HG03520 (cell line): ENCODE results near the gene SNRNP48.

Source experiments
- ATAC-seq: cut with Tn5 transposase; IDR thresholded peaks from one replicate; pipeline ENCODE4 v1.9.1; 2021; ENCODE audit warnings: mild to moderate bottlenecking, moderate library complexity; ENCODE audit not compliant: unreplicated experiment

Gene SNRNP48

DNA sequence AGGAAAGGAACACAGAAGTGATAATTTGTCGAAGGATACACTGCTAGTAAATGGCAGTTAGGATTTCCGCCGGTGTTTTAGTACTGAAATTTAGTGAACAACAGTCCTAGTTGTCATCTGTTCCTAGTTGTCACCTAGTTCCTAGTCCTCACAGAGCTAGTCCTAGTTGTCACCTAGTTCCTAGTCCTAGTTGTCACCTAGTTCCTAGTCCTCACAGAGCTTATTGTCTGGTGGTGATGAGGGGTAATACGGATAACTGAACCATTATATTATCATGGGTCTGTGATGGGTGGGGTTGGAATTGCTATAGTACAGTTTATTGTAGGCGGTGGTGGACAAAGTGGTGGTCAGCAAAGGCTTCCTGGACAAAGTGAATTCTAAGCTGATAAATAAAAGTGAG lies 1.8 kb downstream of the SNRNP48 start:
- no peak for ATAC-seq

DNA sequence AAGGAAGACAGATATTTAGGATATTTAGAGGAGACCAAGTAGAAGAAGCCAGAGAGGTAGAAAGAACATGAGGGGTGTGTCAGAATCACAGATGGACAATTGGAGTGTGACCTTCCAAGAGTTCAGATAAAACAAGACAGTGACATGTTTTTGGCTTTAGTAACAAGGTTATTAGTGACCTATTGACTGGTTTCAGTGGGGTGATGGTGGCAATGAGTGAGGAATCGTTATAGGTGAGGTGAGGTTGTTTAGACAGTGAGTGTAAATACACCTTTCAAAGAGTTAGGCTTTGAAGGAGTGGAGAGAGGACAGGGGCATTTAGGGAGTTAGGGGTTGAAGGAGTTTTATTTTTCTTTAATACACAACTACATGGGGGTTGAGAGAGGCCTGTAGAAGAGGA lies 3.2 kb downstream of the SNRNP48 start:
- no peak for ATAC-seq

DNA sequence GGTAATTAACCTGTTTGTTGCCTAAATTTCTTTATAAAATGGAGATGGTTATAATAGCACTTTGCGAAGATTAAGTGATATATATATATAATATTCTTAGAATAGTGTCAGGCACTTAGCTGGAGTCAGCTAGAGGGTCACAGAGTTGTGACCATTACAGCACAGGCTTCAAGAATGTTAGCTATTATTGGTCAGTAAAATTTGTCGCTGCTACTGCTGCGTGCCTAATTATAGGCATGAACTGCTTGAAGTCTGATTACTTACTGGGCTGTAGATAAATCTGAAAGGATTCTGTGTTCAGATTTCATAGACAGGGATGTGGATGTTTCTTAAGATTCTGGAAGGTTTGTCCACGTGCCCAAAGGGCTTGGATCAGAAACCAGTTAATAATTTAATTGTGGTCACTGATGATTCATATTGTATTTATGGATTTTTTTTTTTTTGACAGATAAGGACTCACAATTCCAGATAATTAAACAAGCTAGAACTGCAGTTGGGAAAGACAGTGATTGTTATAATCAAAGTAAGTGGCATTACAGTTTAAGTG lies 4.7 kb downstream of the SNRNP48 start:
- no peak for ATAC-seq

DNA sequence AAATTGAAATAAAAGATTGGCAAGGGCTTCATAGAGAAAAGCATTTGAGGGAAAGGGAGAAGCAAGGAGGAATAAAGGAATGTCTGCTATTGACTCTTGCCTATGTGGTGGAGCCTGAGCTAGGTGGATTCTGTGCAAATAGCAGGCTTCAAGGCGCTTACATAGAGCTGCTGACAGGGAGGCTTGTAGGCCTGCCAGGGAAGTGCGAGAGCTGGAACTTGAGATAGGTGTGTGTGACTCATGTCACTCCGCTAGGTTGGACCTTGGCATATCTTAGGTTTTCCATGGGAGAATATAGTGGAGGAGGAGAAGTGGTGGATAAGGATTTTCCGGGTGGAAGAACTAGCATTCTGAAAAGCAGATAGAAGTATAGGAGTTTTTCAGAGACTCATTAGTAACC lies 14.0 kb downstream of the SNRNP48 start:
- ATAC-seq: no peak

DNA sequence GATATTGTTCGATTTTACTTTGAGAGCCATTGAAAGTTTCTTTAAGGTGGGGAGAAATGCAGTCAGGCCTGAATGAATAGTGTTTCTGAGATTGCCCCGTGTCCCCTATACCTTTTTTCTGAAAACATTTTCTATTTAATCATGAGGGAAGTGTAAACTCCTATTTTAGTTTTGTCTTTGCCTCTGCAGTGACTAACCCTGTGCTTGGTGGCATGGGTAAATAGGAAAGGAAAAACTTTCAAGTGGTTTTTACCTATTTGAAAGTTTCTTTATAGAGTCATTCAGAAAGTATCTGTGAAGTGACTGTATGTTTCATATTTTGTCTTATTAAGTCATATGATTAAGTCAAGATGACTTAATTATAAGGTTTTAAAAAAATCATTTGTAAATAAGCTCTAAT lies 14.5 kb downstream of the SNRNP48 start:
- no peak for ATAC-seq

DNA sequence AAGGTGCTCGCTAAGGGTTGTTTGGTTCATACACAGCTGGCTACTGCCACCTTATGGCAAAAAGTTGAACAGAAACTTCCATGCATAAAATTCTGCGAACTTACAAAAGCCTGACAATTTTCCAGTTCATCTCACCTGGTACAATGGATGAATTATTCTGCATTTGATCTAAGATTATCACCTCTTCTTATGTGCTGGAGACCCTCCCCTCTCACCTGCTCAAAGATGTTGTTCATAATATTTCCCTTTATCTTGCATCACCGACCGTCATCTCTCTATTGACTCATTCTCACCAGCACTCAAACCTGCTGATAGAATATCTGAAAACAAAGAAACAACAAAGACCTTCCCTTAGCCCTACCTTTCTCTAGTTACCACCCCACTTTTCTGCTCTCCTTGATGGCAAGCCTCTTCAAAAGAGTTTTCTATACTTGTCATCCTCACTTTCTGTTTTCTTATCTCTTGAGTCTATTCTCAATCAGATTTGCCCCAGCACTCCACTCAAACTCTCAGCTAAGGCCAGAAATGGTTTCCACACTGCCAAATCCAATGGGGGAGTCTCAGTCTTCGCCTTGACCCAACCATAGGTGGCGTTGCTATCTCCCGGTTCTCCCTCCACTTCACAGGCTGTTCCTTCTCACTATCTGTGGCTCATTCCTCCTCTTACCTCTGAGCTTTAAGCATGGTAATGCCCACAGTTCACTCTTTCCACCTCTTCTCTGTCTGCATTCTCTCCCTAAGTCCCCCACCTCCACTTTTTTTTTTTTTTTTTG lies 25.8 kb downstream of the SNRNP48 start:
- ATAC-seq: no peak

DNA sequence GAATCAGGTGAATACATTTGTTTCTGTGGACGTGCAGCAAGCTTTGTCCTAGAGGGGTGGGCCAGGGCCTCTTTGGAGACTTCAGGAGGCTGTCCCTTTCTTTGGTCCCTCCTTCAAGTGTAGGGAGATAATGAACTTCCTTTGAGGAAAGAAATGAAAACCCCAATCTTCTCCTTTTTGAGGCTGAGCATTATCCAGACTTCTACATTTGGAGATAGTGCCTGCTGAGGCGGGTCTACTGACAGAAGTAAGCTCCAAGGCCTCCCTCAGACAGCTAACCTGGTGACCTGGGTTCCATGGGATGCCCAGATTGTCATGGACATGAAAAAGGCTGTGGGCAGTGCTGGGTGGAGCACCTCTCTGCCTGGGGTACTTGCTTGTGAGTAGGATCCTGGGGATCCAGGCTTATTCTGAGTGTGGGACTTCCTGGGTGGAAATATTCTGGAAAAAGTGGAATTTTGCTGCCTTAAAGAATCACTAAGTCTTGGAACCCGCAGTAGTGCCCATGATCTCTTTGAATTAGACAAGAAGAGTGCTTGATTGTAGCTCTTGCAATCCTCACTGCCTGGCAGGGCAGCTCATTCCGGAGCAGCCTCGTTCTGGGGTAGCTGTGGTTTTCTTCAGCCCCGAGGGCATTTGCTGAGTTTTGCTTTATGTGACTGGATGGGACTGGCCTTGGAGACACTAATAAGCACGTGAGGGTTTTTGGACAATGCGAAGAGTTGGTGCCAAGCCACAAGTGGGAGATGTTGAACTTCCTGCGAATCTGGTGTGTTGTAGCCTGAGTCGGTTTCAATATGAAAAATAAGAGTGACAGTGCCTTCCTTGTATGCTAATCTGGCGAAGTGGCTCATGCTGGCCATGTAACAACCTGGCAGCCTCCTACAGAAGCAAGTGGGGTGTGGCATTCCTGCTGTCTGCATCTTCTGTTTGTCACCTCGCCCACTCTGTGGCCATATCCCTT lies 28.1 kb downstream of the SNRNP48 start:
- ATAC-seq: no peak

DNA sequence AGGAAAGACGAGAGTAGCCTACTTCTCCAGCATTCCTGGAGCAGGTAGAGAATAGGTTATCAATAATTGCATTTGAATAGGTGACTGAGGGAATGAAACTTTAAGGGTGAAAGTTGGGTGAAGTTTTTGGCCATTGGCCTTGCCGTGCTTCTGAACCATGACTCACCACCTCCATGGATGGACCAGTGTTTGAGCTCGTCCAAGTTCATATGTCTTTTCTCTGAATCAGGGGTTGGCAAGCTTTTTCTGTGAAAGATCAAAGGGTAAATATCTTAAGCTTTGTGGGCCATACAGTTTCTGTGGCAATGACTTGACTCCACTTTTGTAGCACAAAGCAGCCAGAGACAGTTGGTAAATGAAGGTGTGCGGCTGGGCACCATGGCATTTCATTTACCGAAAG lies 31.8 kb downstream of the SNRNP48 start:
- no peak for ATAC-seq

DNA sequence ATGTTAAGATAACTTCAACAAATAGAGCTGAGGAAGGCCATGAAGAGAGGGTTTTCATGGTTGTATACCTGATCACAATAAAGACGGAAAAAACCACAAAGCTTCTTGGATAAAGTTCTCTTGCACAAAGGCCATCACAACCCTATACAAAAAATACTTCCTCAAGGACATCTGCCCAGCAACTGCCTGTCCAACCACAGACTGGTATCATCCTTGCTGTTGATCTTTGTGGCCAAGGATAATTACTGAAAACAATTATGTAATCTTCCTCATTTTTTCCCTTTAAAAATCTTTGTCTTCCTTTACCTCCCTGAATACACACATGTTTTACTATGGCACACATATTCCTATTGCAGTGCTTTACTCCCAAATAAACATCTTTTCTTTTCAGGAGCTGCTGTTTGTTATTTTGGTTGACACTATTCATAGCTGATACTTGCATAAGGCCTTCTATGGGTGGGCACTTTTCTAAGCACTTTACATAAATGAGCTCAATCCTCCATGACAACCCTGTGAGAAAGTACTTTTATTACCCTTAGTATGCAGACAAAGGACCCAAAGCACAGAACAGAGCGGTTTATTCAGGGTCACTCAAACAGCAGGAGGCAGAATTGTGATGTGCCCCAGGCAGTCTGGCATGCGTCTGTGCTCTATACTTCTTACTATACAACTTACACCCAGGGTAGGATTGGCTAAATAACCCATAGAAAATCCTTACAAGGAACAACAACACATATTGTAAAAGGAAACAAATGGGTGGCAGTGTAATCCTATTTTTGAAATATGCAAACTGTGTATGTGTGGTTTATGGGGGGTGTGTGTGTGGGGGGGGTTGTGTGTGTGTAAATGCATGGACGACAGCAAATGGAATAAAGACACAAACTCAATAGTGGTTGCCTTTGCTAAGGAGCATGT lies 35.1 kb downstream of the SNRNP48 start:
- no peak for ATAC-seq

DNA sequence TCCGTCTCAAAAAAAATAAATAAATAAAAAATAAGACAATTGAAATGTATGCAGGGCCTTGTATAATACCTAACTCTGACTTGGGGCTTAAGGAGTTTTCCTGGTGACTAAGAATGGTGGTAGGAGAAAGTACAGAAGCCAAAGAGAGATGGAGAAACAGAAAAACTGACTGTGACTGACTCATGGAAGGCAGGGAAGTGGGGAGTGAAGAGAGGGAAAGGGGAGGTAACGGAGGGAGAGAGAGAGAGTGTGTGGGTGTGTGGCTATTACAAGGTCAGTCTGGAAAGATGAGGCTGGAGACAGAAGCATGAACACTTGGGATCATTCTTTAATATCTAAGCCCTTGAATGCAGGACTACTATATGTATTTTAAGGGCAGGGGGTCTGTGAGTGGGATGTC lies 38.5 kb downstream of the SNRNP48 start:
- no peak for ATAC-seq

DNA sequence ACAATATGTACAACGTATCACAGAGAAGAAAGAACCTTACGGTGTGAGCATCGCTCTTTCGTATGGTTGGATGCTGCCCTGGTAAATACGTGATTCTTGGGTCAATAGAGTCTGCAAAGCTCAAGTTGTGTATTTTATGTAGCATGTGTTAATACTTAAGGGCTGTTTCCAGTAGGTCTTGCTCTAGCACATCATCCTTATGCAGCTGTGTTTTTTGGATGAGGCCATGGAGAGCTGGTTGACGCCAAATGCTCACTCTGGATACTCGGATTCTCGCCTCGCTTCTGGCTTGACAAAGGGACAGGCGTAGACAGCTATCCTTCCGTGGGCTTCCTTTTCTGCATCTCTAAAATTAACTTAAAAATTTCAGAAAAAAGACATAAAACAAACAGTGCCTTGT lies 38.9 kb downstream of the SNRNP48 start:
- ATAC-seq: no peak

DNA sequence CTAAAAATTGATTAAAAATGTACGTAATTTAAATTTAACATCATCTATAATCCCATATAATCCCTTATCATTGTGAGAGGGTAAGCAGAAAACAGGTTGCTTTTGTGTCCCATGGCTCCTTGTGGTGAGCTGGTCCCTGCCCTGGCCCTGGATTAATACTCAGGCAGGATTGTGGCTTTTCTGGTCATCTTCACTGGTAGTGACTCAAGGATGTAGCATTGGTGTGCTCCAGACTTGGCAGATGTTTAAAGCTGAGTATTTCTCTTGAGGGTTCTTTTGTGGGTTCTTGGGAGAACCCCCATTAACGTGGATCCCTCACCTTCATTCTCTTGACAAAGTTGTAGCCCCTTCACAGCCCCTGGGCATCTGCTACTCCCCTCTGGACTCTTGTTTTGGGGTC lies 39.3 kb downstream of the SNRNP48 start:
- no peak for ATAC-seq

DNA sequence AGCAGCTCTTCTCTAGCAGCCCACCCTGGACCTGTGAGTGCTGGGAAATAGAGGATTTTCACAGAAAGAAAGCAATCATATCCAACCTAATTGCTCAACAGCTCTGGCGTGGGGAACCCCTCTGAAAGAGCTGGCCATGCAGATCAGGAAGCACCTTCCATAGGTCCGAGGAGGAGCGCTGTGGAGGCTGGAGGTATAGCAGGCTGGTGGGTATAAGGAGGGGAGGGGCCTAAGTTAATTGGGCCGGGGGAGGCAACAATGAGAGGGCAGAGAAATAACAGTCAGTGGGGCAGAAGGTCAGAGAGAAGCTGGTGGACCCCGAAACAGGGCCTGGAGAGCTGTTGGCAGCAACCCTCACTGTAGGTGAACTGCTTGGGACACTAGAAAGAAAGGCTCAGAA lies 40.8 kb downstream of the SNRNP48 start:
- no peak for ATAC-seq

DNA sequence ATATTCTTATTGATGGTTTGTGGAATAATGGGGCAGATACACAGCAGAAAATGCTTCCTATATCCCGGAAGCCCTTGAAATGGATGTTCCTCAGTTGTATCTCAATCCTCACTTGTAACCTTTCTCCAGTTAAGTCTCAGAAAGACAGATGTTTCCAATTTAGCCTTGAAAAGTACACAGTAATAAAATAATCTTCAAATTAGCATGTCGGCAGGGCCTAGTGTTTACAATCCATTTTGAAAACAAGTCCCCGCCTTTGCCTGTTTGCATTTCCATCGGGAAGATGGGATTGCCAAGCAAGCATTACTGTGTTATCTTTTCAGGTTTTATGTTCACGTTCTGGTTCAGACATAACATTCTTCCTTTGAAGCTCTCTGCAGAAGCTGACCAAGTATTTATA lies 41.5 kb downstream of the SNRNP48 start:
- no peak for ATAC-seq

DNA sequence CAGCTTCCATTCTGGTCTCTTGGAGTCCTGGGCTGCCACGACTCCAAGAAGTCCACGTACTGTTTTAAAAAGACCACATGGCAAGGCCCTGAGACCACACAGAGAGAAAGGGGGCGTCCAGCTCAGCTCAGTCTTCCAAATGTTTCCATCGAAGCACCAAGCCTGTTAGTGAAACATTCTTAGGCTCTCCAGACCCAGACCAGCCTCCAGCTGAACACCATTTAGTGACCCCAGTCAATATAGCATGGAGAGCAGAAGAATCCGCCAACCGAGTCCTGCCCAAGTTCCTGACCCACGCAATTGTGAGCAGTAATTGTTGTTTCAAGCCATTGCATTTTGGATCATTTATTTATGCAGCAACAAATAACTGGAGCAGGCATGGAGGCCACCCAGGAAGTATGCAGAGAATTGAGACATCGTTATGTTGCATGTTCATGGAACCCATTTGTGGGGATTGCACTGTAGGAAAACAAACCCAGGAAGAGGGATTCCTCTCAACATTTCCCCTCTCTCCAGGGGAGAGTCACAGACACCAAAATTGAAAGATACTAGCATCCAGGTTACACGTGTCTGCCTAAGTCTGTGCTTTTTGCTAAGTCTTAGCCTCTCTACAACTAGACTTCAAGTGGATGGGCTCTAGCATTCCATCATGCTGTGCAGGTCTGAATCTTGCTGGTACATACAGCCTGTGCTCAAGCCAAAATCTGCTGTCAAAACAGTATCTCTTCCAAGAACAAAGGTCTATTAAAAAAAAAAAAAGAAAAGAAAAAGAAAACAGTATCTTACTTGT lies 42.7 kb downstream of the SNRNP48 start:
- ATAC-seq: no peak

DNA sequence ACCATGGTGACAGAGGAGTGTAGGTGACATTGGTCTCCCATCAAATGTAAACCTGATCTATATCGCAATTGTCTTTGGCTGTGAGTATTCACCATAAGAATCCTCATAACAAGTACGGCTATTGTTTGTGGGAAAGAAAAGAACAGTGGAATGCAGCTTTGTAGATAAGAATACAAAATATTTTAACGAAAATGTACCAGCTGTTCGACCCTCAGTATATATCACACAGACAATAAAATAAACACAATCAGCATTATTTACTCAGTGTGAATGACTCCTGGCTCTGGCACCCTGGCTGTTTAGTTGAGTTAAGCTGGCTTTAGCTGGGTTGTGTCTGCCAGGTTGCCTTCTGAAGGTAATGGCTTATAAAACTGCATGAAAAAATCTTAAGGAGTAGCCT lies 43.4 kb downstream of the SNRNP48 start:
- no peak for ATAC-seq

DNA sequence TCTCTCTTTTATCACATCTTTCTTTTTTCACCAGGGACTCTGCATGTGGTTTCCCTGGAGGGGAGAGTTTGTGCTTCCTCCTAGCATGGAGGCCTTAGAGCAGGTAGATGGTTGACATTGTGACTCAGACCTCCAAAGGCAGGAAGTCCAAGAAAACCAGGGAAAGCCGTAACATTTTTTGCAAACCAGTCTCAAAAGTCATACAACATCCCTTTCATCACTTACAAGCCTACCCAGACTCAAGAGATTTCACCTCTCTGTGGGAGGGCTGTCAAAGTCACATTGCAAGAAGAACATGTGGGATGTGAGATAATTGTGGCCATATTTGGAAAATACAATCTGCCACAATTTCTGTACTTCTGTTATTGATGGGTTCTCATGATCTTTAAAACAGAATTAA lies 46.2 kb downstream of the SNRNP48 start:
- no peak for ATAC-seq

DNA sequence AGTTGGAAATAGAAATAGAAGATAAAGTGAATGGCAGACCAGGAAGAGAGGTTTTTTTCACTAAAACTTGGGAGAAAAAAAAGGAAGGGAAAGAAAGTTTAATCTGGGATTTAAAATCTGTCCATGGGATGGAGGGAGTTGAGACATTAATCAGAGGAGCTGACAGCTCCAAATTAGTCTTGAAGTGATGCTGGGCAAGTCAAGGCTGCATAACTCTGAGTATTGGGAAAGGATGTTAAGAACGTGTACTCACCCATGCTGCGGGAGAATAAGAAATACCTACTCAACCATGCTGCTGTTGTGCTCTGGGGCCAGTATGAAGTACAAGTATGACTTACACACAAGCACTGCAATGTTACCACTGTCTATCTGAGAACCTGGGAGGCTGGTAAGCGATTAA lies 47.5 kb downstream of the SNRNP48 start:
- ATAC-seq: no peak

DNA sequence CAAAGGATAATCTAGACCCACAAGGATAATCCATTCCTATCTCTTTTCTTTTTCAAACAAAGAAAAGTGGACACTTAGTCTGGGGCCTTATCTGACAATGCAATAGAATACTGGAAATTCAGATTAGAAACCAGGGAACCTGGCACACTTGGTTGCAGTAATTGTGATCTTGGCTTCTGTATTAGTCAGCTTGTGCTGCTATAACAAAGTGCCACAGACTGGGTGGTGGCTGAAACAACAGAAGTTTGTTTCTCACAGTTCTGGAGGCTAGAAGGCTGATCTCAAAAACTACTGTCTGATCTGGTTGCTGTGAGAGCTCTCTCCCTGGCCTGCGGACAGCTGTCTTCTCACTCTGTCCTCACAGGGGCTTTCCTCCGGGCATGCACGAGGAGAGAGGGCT lies 49.4 kb downstream of the SNRNP48 start:
- no peak for ATAC-seq

DNA sequence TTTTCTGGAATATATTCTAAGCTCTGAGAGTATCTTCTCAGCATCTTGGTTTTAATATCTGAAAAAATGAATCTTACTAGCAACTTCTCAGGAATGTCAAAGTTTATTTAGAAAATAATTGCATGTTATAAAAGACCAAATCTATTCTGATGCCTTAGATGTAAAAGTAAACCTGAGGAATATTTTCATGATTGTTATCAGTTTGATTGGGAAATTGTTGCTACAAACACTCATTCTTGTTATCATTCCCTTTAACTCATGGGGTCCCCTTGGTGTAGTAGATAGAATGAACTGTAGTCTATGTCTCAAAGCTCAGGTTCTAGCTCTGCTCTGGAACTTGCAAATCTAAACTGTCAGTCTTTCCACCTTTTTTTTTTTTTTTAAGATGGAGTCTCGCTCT lies 50.0 kb downstream of the SNRNP48 start:
- ATAC-seq: no peak
